Stimulated activated CD8-positive, alpha-beta memory T cell treated with anti-CD3 and anti-CD28 coated beads, Interleukin-15, amount 100 ng/mL, for 1 hour (primary cell): ENCODE data around the gene AIFM3.
"Not testable (repeated sequence)": the region's sequence is repeated elsewhere in the genome, so short reads cannot be mapped to it uniquely, and the experiment has no call there.

ENCODE experiments used
- DNase-seq: peaks from one replicate; pipeline ENCODE4 v3.0.0-alpha.2; 2020; ENCODE audit warnings: low read depth

Gene AIFM3

GRCh38 chr22:20957683-20958431 is 9.2 kb upstream of the AIFM3 start:
- DNase-seq: no peak

GRCh38 chr22:20959578-20960461 is 7.2 kb upstream of the AIFM3 start:
- no peak for DNase-seq

- no peak for DNase-seq
Measured at GRCh38 chr22:20960609-20961008, 6.4 kb upstream of the AIFM3 start.

- no peak for DNase-seq
Measured at GRCh38 chr22:20962491-20962945, 4.5 kb upstream of the AIFM3 start.

GRCh38 chr22:20963201-20964052 is 3.6 kb upstream of the AIFM3 start:
- no peak for DNase-seq

GRCh38 chr22:20964090-20964798 is 2.8 kb upstream of the AIFM3 start:
- DNase-seq: no peak

GRCh38 chr22:20964799-20965103 is 2.3 kb upstream of the AIFM3 start:
- DNase-seq: no peak

GRCh38 chr22:20965104-20965887 is 1.8 kb upstream of the AIFM3 start:
- DNase-seq: no peak

- DNase-seq: no peak
Measured at GRCh38 chr22:20965888-20966855, 883 bp upstream of the AIFM3 start.

GRCh38 chr22:20967697-20968211 is 699 bp downstream of the AIFM3 start:
- DNase-seq: no peak

GRCh38 chr22:20968281-20968977 is 1.4 kb downstream of the AIFM3 start:
- DNase-seq: no peak

GRCh38 chr22:20970939-20971657 is 4.0 kb downstream of the AIFM3 start:
- no peak for DNase-seq

- not testable (repeated sequence) for DNase-seq
Measured at GRCh38 chr22:20972014-20972694, 5.1 kb downstream of the AIFM3 start.

GRCh38 chr22:20972933-20973577 is 6.0 kb downstream of the AIFM3 start:
- DNase-seq: no peak

GRCh38 chr22:20973634-20974286 is 6.7 kb downstream of the AIFM3 start:
- DNase-seq: no peak

GRCh38 chr22:20974336-20974955 is 7.4 kb downstream of the AIFM3 start:
- no peak for DNase-seq
